Activated naive CD8-positive, alpha-beta T cell treated with anti-CD3 and anti-CD28 coated beads, Interleukin-2, amount 50 U/mL, for 24 hours (primary cell): ENCODE results near the gene PACS2.
A peak's percentile ranks its signal among the peaks of the same experiment; 100 is the strongest.
"Not testable (repeated sequence)": the region's sequence is repeated elsewhere in the genome, so short reads cannot be mapped to it uniquely, and the experiment has no call there.

ENCODE experiments used
- ATAC-seq: fragments of 150-1000 bp; cut with Tn5 transposase; one replicate; pipeline ENCODE4 v1.10.0; 2021
- DNase-seq: peaks from one replicate; pipeline ENCODE4 v3.0.0; 2021
- H3K27ac Mint-ChIP-seq: one replicate; pipeline ENCODE4 v1.8.0; 2021; ENCODE audit warnings: mild to moderate bottlenecking, mixed read lengths
- H3K27me3 Mint-ChIP-seq: one replicate; pipeline ENCODE4 v1.8.0; 2021; ENCODE audit warnings: mixed read lengths
- H3K36me3 Mint-ChIP-seq: one replicate; pipeline ENCODE4 v1.8.0; 2021; ENCODE audit warnings: low read depth, mixed read lengths
- H3K4me1 Mint-ChIP-seq: one replicate; pipeline ENCODE4 v1.8.0; 2021; ENCODE audit warnings: mixed read lengths
- H3K4me3 Mint-ChIP-seq: one replicate; pipeline ENCODE4 v1.8.0; 2021; ENCODE audit warnings: mild to moderate bottlenecking, moderate library complexity, mixed read lengths
- H3K9me3 Mint-ChIP-seq: one replicate; pipeline ENCODE4 v1.8.0; 2021; ENCODE audit warnings: mixed read lengths

Gene PACS2

GRCh38 chr14:105301103-105301914 lies 13.2 kb upstream of the PACS2 start:
- Mint-ChIP-seq H3K27me3 (no peaks in the 10 kb centered on the region), H3K4me1 (peaks cover 34% of the 10 kb centered on the region)
- peak; percentile 81 for ATAC-seq

GRCh38 chr14:105301915-105302249 lies 12.7 kb upstream of the PACS2 start:
- H3K9me3 Mint-ChIP-seq, ATAC-seq, H3K27me3 Mint-ChIP-seq, H3K36me3 Mint-ChIP-seq, H3K27ac Mint-ChIP-seq, DNase-seq: not testable (repeated sequence)
- peaks cover 34% of the 10 kb centered on the region for H3K4me1 Mint-ChIP-seq
- peak overlapping the region; percentile 83 for H3K4me3 Mint-ChIP-seq

More at GRCh38 chr14:105301103-105301914, 13.2 kb upstream of the PACS2 start:
- Mint-ChIP-seq H3K36me3 (peaks cover 3% of the 10 kb centered on the region), H3K27ac (peak overlapping the region; percentile 86), H3K9me3 (no peaks in the 10 kb centered on the region), H3K4me3 (peak overlapping the region; percentile 83)
- DNase-seq: peak; percentile 100

DNA sequence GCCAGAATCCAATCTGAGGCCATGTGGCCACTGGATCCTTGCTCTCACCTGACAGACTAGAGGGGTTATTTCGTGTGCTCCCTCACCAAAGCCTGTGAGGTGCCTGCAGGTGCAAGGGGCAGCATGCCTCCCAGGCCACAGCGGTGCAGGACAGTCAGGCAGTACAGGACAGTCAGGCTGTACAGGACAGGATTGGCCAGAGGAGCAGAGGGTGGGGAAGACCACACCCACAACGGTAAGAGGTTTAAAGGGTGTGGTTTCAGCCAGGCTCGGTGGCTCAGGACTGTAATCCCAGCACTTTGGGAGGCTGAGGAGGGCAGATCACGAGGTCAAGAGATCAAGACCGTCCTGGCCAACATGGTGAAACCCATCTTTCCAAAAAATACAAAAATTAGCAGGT lies 10.6 kb upstream of the PACS2 start:
- H3K4me3 Mint-ChIP-seq: no peak overlapping the region
- no peaks in the 10 kb centered on the region for H3K36me3 Mint-ChIP-seq
- no peaks in the 10 kb centered on the region for H3K9me3 Mint-ChIP-seq
- DNase-seq (no peak), ATAC-seq (no peak)
- no peak overlapping the region for H3K27ac Mint-ChIP-seq
- H3K4me1 Mint-ChIP-seq: peaks cover 40% of the 10 kb centered on the region
- no peaks in the 10 kb centered on the region for H3K27me3 Mint-ChIP-seq

- DNase-seq: no peak
- Mint-ChIP-seq H3K36me3 (no peaks in the 10 kb centered on the region), H3K9me3 (no peaks in the 10 kb centered on the region), H3K27ac (peak overlapping the region; percentile 56), H3K4me3 (no peak overlapping the region), H3K27me3 (no peaks in the 10 kb centered on the region), H3K4me1 (peaks cover 34% of the 10 kb centered on the region)
- no peak for ATAC-seq
Observed at GRCh38 chr14:105304565-105304964, 10.0 kb upstream of the PACS2 start.

DNA sequence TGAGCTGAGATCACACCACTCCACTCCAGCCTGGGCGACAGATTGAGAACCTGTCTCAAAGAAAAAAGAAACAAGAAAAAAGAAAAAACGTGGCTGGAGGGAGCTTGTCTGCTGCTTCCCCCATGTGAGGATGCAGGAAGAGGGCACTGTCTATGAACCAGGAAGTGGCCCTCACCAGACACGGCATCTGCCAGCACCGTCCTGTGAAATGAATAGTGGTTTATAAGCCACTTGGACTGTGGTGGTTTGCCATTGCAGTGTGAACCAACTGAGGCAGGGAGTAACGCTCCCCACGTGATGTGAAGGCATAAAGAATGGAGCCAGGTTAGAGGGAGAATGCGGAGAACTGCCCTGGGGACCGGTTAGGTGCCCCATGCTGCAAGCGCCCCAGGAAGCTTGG lies 9.2 kb upstream of the PACS2 start:
- DNase-seq (no peak), ATAC-seq (no peak)
- H3K9me3 Mint-ChIP-seq: no peaks in the 10 kb centered on the region
- peaks cover 31% of the 10 kb centered on the region for H3K4me1 Mint-ChIP-seq
- no peaks in the 10 kb centered on the region for H3K27me3 Mint-ChIP-seq
- no peaks in the 10 kb centered on the region for H3K36me3 Mint-ChIP-seq
- peak overlapping the region; percentile 56 for H3K27ac Mint-ChIP-seq
- no peak overlapping the region for H3K4me3 Mint-ChIP-seq

GRCh38 chr14:105305791-105306190 lies 8.8 kb upstream of the PACS2 start:
- Mint-ChIP-seq H3K4me1 (peaks cover 31% of the 10 kb centered on the region), H3K9me3 (no peaks in the 10 kb centered on the region), H3K27me3 (no peaks in the 10 kb centered on the region), H3K4me3 (no peak overlapping the region), H3K27ac (no peak overlapping the region), H3K36me3 (no peaks in the 10 kb centered on the region)
- no peak for ATAC-seq
- no peak for DNase-seq

DNA sequence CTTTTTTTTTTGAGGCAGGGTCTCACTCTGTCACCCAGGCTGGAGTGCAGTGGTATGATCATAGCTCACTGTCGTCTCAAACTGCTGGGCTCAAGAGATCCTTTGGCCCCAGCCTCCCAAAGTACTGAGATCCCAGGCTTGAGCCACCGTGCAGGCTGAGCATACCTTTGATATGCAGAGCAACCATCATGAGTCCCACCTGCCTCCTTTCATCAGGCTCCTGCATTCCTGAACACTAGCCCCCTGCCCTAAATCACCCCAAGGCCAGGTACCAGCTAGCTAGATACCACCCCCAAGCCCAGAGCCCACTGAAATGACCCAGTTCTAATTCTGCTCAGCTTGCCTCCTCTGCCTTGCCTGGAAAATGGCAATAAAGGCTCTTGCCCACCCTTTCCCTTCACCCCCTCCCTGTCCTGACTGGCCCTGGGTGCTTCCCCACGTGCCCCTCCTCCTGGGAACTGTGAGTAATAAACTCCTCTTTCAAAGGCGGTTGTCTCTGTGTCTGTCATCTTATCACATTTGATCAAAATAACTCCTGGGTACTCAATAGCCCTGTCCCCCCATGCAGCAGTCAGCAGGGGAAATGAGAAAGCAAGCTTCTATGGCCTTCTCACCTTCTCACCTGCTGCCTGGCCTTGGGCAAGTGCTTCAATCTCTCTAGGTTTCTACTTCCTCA lies 7.4 kb upstream of the PACS2 start:
- DNase-seq (no peak), ATAC-seq (peak; percentile 87)
- no peaks in the 10 kb centered on the region for H3K27me3 Mint-ChIP-seq
- H3K27ac Mint-ChIP-seq: no peak overlapping the region
- H3K9me3 Mint-ChIP-seq: no peaks in the 10 kb centered on the region
- peaks cover 29% of the 10 kb centered on the region for H3K4me1 Mint-ChIP-seq
- H3K36me3 Mint-ChIP-seq: no peaks in the 10 kb centered on the region
- H3K4me3 Mint-ChIP-seq: no peak overlapping the region

- DNase-seq: no peak
- H3K4me3 Mint-ChIP-seq: no peak overlapping the region
Observed at GRCh38 chr14:105309371-105309770, 5.2 kb upstream of the PACS2 start.

GRCh38 chr14:105311838-105312237 lies 2.7 kb upstream of the PACS2 start:
- Mint-ChIP-seq H3K4me3 (no peak overlapping the region), H3K36me3 (no peaks in the 10 kb centered on the region), H3K27ac (no peak overlapping the region), H3K27me3 (no peaks in the 10 kb centered on the region), H3K4me1 (peaks cover 30% of the 10 kb centered on the region), H3K9me3 (no peaks in the 10 kb centered on the region)
- no peak for DNase-seq
- no peak for ATAC-seq

More at GRCh38 chr14:105309371-105309770, 5.2 kb upstream of the PACS2 start:
- Mint-ChIP-seq H3K36me3 (no peaks in the 10 kb centered on the region), H3K4me1 (peaks cover 32% of the 10 kb centered on the region), H3K27me3 (no peaks in the 10 kb centered on the region), H3K27ac (no peak overlapping the region), H3K9me3 (no peaks in the 10 kb centered on the region)
- ATAC-seq: no peak

- Mint-ChIP-seq H3K4me1 (peaks cover 32% of the 10 kb centered on the region), H3K9me3 (no peaks in the 10 kb centered on the region), H3K4me3 (peak overlapping the region; percentile 71), H3K36me3 (no peaks in the 10 kb centered on the region), H3K27me3 (no peaks in the 10 kb centered on the region), H3K27ac (peak overlapping the region; percentile 67)
- no peak for DNase-seq
- no peak for ATAC-seq
Observed at GRCh38 chr14:105312973-105313372, 1.6 kb upstream of the PACS2 start.

- peak; percentile 13 for ATAC-seq
- H3K9me3 Mint-ChIP-seq: no peaks in the 10 kb centered on the region
- no peaks in the 10 kb centered on the region for H3K27me3 Mint-ChIP-seq
- peak overlapping the region; percentile 67 for H3K27ac Mint-ChIP-seq
- H3K4me1 Mint-ChIP-seq: peaks cover 33% of the 10 kb centered on the region
- H3K4me3 Mint-ChIP-seq: peak overlapping the region; percentile 71
- no peak for DNase-seq
- no peaks in the 10 kb centered on the region for H3K36me3 Mint-ChIP-seq
Observed at GRCh38 chr14:105313381-105314286, 914 bp upstream of the PACS2 start.

DNA sequence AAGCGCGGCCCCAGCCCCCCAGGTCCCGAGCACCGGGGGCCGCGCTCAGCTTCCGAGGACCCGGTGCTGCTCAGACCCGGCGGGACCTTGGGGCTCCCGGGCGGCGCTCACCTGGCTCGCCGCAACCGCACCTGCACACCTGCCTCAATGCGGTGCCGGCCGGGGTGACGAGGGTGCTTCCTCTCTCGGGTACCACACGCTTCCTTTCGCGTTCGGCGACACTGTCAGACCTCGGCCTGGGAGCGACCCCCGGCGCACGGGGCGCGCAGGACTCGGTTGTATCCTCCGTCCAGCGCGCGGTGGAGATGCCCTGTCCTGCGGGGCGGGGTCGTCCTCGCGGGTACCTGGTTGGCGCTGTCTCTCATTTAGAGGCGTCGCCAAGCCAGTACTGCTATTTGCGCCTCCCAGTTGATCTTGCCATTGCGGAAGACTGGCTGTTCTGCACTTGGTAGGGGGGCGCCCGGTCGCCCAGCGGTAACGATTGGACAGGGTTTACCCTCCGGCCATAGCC lies 718 bp downstream of the PACS2 start:
- ATAC-seq (no peak), DNase-seq (no peak)
- Mint-ChIP-seq H3K4me1 (peaks cover 39% of the 10 kb centered on the region), H3K4me3 (peak overlapping the region; percentile 80), H3K9me3 (no peaks in the 10 kb centered on the region), H3K36me3 (no peaks in the 10 kb centered on the region), H3K27me3 (no peaks in the 10 kb centered on the region), H3K27ac (peak overlapping the region; percentile 31)

DNA sequence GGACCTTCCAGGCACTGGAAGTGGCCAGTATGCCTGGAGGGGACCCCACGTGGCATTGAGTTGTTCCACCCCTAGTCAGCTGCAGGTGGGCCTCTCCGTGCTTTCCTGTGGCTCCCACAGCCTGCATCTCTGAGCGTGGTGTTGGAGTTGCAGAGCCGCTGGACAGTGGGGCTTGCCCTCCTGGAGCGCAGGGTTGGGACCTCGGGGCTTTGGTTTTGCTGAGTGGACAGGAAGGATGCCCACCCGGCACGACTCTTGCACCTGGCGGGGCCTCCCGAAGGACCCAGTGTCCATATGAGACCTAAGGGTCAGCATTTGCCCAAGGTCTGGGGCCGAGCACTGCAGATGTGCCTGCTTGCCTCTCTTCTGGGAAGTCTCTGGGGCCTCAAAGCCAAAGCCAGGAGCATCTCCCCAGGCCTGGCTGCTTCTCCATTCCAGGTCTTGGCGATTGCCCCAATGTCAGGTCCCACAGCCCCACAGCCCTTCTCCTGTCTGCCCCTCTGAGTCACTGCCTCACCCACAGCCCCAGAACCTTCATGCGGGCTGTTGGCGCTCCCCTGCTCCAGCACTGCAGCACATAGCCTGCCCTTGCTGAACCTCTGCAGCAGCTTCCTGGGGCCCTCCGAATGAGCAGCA lies 1.5 kb downstream of the PACS2 start:
- Mint-ChIP-seq H3K9me3 (no peaks in the 10 kb centered on the region), H3K36me3 (no peaks in the 10 kb centered on the region), H3K4me3 (peak overlapping the region; percentile 80), H3K4me1 (peaks cover 39% of the 10 kb centered on the region), H3K27ac (no peak overlapping the region), H3K27me3 (no peaks in the 10 kb centered on the region)
- DNase-seq (no peak), ATAC-seq (peak; percentile 37)

DNA sequence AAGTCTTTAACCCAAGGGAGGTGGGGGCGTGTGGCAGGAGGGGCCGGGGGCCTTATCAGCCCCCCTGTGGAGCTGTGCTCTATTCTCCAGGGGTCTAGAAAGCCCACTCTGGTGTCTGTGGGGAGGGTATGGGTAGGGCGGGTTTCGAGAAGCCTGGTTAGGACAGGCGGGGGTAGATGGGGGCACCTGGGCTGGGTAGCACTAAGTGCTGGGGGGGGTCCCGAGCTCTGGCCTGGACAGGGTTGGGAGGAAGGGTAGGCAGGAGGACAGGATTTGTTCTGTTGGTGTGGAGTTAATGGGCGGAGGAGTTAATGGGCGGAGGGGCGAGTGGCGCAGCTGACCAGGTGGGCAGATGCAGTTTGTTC lies 2.0 kb downstream of the PACS2 start:
- Mint-ChIP-seq H3K36me3 (no peaks in the 10 kb centered on the region), H3K4me3 (peak overlapping the region; percentile 80), H3K27ac (no peak overlapping the region), H3K9me3 (no peaks in the 10 kb centered on the region), H3K27me3 (no peaks in the 10 kb centered on the region), H3K4me1 (peaks cover 39% of the 10 kb centered on the region)
- ATAC-seq (no peak), DNase-seq (no peak)
